NCI-H2227 treated with DMSO at 0.1 percent for 48 hours (cell line): ENCODE results near the gene UBD.
A peak's percentile ranks its signal among the peaks of the same experiment; 100 is the strongest.

Experiments
- DNase-seq: peaks from one replicate; lab custom pipeline; 2025; lab: John Stamatoyannopoulos, UW

UBD gene

GRCh38 chr6:29521006-29521680 lies 38.4 kb downstream of the UBD start:
- DNase-seq = no peak

- DNase-seq = no peak
Observed at GRCh38 chr6:29520232-29520631, 39.3 kb downstream of the UBD start.

- no peak for DNase-seq
Observed at GRCh38 chr6:29519291-29520010, 40.1 kb downstream of the UBD start.

GRCh38 chr6:29517728-29518440 lies 41.6 kb downstream of the UBD start:
- DNase-seq = no peak

GRCh38 chr6:29517245-29517644 lies 42.3 kb downstream of the UBD start:
- DNase-seq = no peak

- no peak for DNase-seq
Observed at GRCh38 chr6:29516108-29516507, 43.4 kb downstream of the UBD start.

GRCh38 chr6:29510746-29511300 lies 48.7 kb downstream of the UBD start:
- DNase-seq = no peak

- peak; percentile 61 for DNase-seq
Observed at GRCh38 chr6:29510202-29510601, 49.3 kb downstream of the UBD start.

- DNase-seq = no peak
Observed at GRCh38 chr6:29509711-29510110, 49.8 kb downstream of the UBD start.

- no peak for DNase-seq
Observed at GRCh38 chr6:29509239-29509638, 50.3 kb downstream of the UBD start.

GRCh38 chr6:29507319-29507718 lies 52.2 kb downstream of the UBD start:
- no peak for DNase-seq

- no peak for DNase-seq
Observed at GRCh38 chr6:29506446-29507067, 53.0 kb downstream of the UBD start.

GRCh38 chr6:29505808-29506207 lies 53.7 kb downstream of the UBD start:
- no peak for DNase-seq
